Smooth muscle cell of the brain vasculature (primary cell): Measurements from ENCODE around the gene PIBF1.

Experiments used
- DNase-seq: peaks from one replicate; pipeline ENCODE4 v3.0.0-alpha.2; 2012; ENCODE audit warnings: low read depth, low spot score

PIBF1 gene

DNA sequence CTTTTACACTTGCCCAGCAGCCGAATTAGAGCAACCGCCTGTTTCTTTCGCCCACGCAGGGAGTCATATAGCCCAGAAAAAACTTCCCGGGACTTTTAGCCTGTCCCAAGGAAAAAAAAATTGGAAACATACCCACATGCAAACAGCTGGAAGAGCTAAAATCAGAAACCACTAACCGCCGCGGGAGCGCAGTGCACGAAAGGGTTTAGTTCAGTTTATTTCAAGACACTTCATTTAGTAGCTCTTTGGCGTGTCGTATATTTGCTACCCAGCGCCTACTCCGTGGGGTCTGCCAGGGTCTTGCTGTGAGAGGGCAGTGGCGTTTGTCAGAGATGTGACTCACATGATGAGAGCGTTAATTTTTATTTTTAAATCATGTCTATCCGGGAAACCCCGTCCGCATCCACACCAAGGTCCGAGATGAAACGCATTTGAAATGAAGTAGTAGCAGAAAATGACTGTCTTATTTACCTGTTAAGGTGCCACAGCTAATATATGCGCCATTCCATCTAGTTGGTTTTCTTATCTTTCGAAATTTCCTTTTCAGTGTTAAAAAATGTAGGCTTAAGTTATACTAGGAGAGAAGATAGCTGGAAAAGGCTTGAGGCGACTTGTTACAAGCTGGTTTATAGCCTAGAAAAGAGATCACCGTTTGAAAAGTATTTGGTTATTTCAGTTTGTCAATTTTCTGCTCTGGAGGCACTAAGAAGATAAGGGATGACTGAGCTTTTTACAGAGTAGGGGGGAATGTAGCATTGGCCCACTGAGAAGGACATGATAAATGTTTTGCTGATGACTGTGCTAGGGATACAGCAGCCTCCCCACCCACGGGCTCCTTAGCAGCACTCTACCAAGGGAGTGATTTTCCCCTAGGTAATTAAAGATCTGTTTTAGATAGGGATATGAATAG is 278.6 kb downstream of the PIBF1 start:
- DNase-seq, result no peak

GRCh38 chr13:73061473-73061872 is 279.5 kb downstream of the PIBF1 start:
- DNase-seq, result no peak

DNA sequence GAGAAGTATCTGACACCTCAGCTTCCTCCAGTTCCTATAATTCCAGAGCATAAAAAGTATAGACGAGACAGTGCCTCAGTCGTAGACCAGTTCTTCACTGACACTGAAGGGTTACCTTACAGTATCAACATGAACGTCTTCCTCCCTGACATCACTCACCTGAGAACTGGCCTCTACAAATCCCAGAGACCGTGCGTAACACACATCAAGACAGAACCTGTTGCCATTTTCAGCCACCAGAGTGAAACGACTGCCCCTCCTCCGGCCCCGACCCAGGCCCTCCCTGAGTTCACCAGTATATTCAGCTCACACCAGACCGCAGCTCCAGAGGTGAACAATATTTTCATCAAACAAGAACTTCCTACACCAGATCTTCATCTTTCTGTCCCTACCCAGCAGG is 279.9 kb downstream of the PIBF1 start:
- no peak for DNase-seq

GRCh38 chr13:73062468-73062867 is 280.5 kb downstream of the PIBF1 start:
- no peak for DNase-seq

DNA sequence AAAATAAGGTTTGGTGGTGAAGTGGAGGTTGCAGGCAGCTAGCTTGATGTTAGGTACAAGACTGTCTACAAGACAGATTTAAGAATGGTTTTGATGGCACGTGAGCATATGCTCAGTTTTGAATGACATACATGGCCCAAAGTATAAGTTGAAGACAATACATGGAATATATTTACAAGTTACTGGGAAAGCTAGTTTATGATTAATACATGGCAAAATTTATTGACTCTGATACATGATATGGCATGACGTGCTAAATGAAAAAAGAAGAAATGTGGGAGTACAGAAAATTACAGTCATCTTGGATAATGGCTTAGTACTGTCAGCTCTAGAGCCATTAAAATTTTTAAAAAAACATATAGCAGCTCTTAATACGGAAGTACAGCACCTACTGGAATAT is 281.2 kb downstream of the PIBF1 start:
- no peak for DNase-seq

DNA sequence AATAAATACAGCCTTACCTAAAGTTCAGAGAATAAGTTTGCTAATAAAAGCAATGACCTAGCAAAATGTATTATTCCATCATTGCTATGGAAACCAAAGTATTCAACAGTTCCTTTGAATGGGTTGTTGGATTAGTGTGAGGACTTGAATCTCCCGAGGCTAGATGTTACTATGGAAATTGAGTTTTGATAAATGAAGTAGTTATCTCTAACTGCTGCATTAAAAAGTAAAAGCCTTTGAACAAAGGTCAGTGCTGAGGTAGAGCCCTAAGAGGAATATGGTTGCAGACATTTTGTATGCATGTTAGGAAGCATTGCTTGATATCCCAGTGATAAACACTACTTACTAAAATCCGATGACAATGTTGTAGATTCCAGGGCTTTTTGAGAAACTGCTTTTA is 283.1 kb downstream of the PIBF1 start:
- no peak for DNase-seq

GRCh38 chr13:73065665-73066340 is 283.9 kb downstream of the PIBF1 start:
- no peak for DNase-seq
